ENCODE measurements around the gene CIBAR2. TPM values are rescaled to one million over a fixed set of nuclear protein-coding genes. Genes with fewer than 3 reads are reported as not detected.
A peak's percentile ranks its signal among the peaks of the same experiment; 100 is the strongest.

CIBAR2 gene
- total RNA-seq, 4 donors from 2014 or later = not detected

DNA sequence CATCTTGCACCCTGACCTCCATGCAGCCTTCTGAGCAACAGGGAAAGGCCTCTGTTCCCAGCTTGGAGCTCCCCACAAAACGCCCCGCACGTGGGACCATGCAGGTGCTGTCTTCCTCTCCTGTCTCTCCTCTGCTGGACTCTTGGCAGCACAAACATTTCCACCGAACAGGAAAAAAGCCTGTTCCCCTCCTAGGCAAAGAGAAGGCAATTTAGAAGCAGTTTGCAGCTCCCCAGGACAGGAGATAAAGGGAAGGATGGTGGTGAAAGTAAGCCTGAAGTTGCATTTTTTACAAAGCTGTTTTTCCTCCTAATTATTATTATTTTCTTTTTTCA is 7.7 kb upstream of the CIBAR2 start:
- Histone ChIP-seq H3K9me3 (no peaks in the 10 kb centered on the region), H3K27ac (no peak overlapping the region), H3K27me3 (no peaks in the 10 kb centered on the region), H3K4me3 (replicated peaks in 1 of 3) (no peak overlapping the region), H3K4me1 (peaks cover 0 to 4% of the 10 kb centered on the region in 2 donors), H3K36me3 (no peaks in the 10 kb centered on the region)
- DNase-seq = no peak
- 83 to 85% methylated on average over 4 of the region's 4 CpGs for WGBS, 2 donors
- intact Hi-C loops (cut with DNase I) = no loop called here
- no peak for TF ChIP-seq POLR2A (IDR thresholded peaks at IDR 0.05)
- TF ChIP-seq, protein P1, sequence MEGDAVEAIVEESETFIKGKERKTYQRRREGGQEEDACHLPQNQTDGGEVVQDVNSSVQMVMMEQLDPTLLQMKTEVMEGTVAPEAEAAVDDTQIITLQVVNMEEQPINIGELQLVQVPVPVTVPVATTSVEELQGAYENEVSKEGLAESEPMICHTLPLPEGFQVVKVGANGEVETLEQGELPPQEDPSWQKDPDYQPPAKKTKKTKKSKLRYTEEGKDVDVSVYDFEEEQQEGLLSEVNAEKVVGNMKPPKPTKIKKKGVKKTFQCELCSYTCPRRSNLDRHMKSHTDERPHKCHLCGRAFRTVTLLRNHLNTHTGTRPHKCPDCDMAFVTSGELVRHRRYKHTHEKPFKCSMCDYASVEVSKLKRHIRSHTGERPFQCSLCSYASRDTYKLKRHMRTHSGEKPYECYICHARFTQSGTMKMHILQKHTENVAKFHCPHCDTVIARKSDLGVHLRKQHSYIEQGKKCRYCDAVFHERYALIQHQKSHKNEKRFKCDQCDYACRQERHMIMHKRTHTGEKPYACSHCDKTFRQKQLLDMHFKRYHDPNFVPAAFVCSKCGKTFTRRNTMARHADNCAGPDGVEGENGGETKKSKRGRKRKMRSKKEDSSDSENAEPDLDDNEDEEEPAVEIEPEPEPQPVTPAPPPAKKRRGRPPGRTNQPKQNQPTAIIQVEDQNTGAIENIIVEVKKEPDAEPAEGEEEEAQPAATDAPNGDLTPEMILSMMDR (IDR thresholded peaks at IDR 0.05) = no peak

DNA sequence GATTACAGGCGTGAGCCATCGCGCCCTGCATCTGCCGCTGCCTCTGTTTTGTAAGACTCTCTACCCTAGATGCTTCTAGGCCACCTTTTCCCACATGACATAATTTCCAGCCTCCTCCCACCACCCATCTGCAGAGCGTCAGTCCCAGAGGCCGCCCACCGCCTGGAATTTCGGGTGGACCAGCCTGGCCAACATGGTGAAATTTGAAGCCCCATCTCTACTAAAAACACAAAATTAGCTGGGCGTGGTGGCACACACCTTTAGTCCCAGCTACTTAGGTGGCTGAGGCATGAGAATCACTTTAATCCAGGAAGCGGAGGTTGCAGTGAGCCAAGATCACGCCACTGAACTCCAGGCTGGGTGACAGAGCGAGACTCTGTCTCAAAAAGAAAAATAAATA is 5.1 kb upstream of the CIBAR2 start:
- Histone ChIP-seq H3K4me3 (replicated peaks in 1 of 3) (no peak overlapping the region), H3K27me3 (no peaks in the 10 kb centered on the region), H3K4me1 (peaks cover 0 to 8% of the 10 kb centered on the region in 2 donors), H3K36me3 (no peaks in the 10 kb centered on the region), H3K27ac (no peak overlapping the region), H3K9me3 (no peaks in the 10 kb centered on the region)
- intact Hi-C loops (cut with DNase I) = loop anchor here (5.0 to 10.0 kb wide), 2 partner anchors 125 to 597 kb away; no protein-coding TSS in a partner anchor
- TF ChIP-seq, protein P1 (IDR thresholded peaks at IDR 0.05) = no peak
- no peak for TF ChIP-seq POLR2A (IDR thresholded peaks at IDR 0.05)
- WGBS, 2 donors = 94% methylated on average over 12 of the region's 12 CpGs
- DNase-seq = no peak

DNA sequence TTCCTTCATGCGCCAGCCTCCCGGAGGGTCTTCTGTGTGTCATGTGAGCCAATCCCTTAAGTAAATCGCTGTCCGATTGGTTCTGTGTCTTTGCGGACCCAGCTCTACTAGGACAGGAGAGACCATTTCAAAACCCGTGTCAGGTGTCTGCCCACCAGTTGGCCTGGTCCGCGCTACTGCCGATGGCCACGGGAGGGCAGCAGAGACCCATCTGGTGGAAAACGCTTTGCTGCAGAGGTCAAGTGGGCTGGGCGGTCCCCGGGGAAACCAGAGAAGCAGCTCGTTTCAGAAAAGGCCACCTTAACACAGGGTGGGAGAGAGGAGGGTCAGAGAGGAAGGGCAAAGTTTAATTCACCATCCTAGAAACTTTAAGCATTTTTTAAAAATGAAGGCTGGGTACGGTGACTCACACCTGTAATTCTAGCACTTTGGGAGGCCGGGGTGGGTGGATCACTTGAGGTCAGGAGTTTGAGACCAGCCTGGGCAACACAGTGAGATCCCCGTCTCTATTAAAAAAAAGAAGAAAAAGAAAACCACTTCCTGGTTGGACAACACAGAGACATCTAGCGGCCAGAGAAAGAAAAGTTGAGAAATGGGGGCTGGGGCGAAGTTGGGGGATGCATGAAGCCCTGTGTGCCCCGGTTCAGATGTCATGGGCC is 2.8 kb upstream of the CIBAR2 start:
- peak; percentile 90 to 91 for DNase-seq
- Histone ChIP-seq H3K4me3 (replicated peaks in 1 of 3) (no peak overlapping the region), H3K27me3 (no peaks in the 10 kb centered on the region), H3K9me3 (no peaks in the 10 kb centered on the region), H3K4me1 (peaks cover 0 to 8% of the 10 kb centered on the region in 2 donors), H3K27ac (no peak overlapping the region), H3K36me3 (no peaks in the 10 kb centered on the region)
- 14 to 18% methylated on average over 12 to 20 of the region's 20 CpGs for WGBS, 2 donors
- intact Hi-C loops (cut with DNase I) = loop anchor here (5.0 to 10.0 kb wide), 2 partner anchors 127 to 600 kb away; no protein-coding TSS in a partner anchor
- TF ChIP-seq, protein P1 (IDR thresholded peaks at IDR 0.05) = peak; percentile 87 to 99 (median 98)
- TF ChIP-seq POLR2A (IDR thresholded peaks at IDR 0.05) = no peak

DNA sequence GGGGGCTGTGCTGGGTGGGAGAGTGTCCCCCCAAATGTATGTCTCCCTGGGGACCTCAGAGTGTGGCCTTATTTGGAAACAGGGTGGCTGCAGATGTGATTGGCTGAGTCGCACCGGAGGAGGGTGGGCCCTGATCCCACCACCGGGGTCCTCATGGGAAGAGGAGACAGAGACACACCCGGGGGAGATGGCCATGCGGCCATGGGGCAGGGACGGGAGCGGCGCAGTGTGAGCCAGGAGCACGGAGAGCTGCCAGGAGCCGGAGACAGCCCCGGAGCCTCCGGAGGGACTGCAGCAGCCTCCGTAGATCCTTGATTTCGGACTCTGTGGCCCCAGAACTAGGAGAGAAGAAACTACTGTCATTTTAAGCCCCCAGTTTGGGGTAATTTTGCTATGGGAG is 1.6 kb upstream of the CIBAR2 start:
- intact Hi-C loops (cut with DNase I) = loop anchor here (10.0 kb wide), 1 partner anchor 601 kb away; no protein-coding TSS in a partner anchor
- WGBS, 2 donors = 66 to 76% methylated on average over 14 of the region's 14 CpGs
- TF ChIP-seq, protein P1 (IDR thresholded peaks at IDR 0.05) = no peak
- no peak for TF ChIP-seq POLR2A (IDR thresholded peaks at IDR 0.05)

DNA sequence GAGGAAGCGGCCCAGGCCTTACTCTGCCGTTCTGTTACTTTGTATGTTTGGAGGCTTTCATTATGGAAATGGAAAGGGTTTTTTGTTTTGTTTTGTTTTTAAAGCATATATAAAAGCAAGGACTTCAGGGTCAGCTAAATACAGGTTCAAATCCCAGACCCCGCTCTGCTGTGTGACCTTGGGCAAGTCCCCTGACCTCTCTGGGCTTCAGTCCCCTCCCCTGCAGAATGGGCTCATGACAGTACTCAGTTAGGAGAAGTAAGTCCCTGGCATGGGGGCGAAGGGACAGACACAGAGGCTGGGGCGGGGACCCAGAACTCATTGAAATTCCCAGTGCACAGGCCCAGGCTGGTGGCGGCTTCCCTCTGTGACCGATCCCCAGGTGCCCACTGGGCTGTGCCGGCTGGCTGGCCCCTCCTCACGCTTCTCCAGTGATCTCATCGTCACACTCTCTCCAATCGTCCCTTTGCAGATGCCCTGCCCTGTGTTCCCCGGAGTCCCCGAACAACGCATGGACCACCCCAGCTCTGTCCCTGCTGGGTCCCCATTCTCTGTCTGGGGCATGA is 979 bp upstream of the CIBAR2 start:
- no peak for DNase-seq
- Histone ChIP-seq H3K4me1 (peaks cover 0 to 8% of the 10 kb centered on the region in 2 donors), H3K36me3 (no peaks in the 10 kb centered on the region), H3K27ac (no peak overlapping the region), H3K9me3 (no peaks in the 10 kb centered on the region), H3K4me3 (replicated peaks in 1 of 3) (no peak overlapping the region), H3K27me3 (no peaks in the 10 kb centered on the region)
- TF ChIP-seq, protein P1 (IDR thresholded peaks at IDR 0.05) = no peak
- TF ChIP-seq POLR2A (IDR thresholded peaks at IDR 0.05) = no peak
- intact Hi-C loops (cut with DNase I) = loop anchor here (10.0 kb wide), 1 partner anchor 602 kb away; no protein-coding TSS in a partner anchor
- 89% methylated on average over 14 of the region's 14 CpGs for WGBS, 2 donors

More for the DNA sequence above, 1.6 kb upstream of the CIBAR2 start:
- Histone ChIP-seq H3K27me3 (no peaks in the 10 kb centered on the region), H3K4me1 (peaks cover 0 to 8% of the 10 kb centered on the region in 2 donors), H3K4me3 (replicated peaks in 1 of 3) (no peak overlapping the region), H3K27ac (no peak overlapping the region), H3K9me3 (no peaks in the 10 kb centered on the region), H3K36me3 (no peaks in the 10 kb centered on the region)
- DNase-seq = no peak
